BE2C (cell line): ENCODE measurements around the gene RBMS3.
"Not testable (repeated sequence)": the region's sequence is repeated elsewhere in the genome, so short reads cannot be mapped to it uniquely, and the experiment has no call there.

Source experiments
- DNase-seq: peaks from one replicate; pipeline ENCODE4 v3.0.0-alpha.2; 2020
- H3K27me3 ChIP-seq: fragments of 250-450 bp; sonication (Bioruptor Pico); 2 replicates; pipeline ENCODE4 v1.5.1; 2020; ENCODE audit warnings: mild to moderate bottlenecking
- H3K36me3 ChIP-seq: fragments of 250-450 bp; sonication (Bioruptor Pico); 2 replicates; pipeline ENCODE4 v1.5.1; 2020; ENCODE audit warnings: mild to moderate bottlenecking
- H3K4me1 ChIP-seq: fragments of 250-450 bp; sonication (Bioruptor Pico); 2 replicates; pipeline ENCODE4 v1.5.1; 2020
- H3K4me3 ChIP-seq: 2 replicates; pipeline ENCODE4 v1.5.1; 2011; ENCODE audit warnings: low read depth, low read length
- H3K9me3 ChIP-seq: fragments of 250-450 bp; sonication (Bioruptor Pico); 2 replicates; pipeline ENCODE4 v1.5.1; 2020
- TF ChIP-seq, protein P1 (sequence below): IDR thresholded peaks from 2 replicates; pipeline ENCODE4 v1.5.1; 2012; ENCODE audit warnings: mild to moderate bottlenecking, low read depth, low read length

Gene RBMS3

DNA sequence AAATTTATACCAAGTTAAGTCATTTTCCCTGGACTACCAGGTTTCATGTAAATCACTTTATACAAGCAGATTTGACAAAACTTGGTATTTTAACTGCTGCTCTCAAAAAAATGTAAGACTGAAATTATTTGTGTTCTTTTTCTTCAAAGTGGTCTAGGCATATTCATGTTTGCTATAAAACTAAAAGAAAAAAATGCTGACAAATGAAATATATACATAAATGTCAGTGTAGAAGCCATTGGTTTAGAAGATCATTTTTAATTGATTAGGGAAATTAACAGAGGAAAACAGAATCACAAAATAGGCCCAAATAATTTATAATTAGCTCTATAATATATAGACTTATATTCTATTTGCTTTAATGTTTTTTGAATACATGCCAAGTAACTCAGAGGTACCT, 523.2 kb downstream of the RBMS3 start:
- no peak overlapping the region for H3K4me3 ChIP-seq
- DNase-seq, result no peak
- TF ChIP-seq, protein P1, sequence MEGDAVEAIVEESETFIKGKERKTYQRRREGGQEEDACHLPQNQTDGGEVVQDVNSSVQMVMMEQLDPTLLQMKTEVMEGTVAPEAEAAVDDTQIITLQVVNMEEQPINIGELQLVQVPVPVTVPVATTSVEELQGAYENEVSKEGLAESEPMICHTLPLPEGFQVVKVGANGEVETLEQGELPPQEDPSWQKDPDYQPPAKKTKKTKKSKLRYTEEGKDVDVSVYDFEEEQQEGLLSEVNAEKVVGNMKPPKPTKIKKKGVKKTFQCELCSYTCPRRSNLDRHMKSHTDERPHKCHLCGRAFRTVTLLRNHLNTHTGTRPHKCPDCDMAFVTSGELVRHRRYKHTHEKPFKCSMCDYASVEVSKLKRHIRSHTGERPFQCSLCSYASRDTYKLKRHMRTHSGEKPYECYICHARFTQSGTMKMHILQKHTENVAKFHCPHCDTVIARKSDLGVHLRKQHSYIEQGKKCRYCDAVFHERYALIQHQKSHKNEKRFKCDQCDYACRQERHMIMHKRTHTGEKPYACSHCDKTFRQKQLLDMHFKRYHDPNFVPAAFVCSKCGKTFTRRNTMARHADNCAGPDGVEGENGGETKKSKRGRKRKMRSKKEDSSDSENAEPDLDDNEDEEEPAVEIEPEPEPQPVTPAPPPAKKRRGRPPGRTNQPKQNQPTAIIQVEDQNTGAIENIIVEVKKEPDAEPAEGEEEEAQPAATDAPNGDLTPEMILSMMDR, result no peak
- H3K27me3 ChIP-seq, result no peaks in the 10 kb centered on the region
- no peaks in the 10 kb centered on the region for H3K4me1 ChIP-seq
- H3K9me3 ChIP-seq, result no peaks in the 10 kb centered on the region
- no peaks in the 10 kb centered on the region for H3K36me3 ChIP-seq

DNA sequence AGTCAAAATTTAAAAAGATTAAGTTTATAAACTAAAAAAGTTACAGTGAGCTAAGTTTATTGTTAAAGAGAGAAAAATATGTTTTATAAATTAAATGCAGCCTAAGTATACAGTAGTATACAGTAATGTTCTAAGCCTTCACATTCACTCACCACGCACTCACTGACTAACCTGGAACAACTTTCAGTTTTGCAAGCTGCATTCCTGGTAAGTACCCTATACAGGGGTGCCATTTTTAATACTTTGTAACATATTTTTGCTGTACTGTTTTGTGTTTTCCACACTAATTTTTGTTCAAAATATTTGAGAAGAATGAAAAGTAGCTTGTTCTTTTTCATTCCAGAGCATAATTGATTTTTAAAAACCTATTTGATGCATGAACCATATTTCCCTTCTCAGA, 524.9 kb downstream of the RBMS3 start:
- H3K4me3 ChIP-seq, result no peak overlapping the region
- no peaks in the 10 kb centered on the region for H3K9me3 ChIP-seq
- no peak for DNase-seq
- no peaks in the 10 kb centered on the region for H3K27me3 ChIP-seq
- H3K4me1 ChIP-seq, result no peaks in the 10 kb centered on the region
- TF ChIP-seq, protein P1, result no peak
- H3K36me3 ChIP-seq, result no peaks in the 10 kb centered on the region

DNA sequence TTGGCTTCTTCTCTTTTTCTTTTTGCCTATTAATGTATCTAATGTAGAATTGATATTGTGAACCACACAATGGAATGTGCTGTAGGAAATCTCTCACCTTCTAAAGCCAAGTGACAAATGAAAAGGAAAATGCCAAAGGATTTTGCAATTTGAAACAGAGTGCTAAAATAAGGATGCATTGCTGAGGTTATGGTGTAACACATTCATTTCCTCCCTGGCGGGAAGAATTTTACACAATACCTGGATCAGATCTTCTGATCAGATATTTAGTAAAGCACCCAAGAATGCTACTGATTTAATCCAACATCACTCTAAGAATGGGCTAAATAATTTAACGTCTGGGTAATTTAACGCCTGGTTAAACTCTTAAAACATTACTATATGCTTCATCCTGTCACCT, 527.5 kb downstream of the RBMS3 start:
- not testable (repeated sequence) for DNase-seq, H3K9me3 ChIP-seq, H3K36me3 ChIP-seq, H3K27me3 ChIP-seq, H3K4me3 ChIP-seq, H3K4me1 ChIP-seq

DNA sequence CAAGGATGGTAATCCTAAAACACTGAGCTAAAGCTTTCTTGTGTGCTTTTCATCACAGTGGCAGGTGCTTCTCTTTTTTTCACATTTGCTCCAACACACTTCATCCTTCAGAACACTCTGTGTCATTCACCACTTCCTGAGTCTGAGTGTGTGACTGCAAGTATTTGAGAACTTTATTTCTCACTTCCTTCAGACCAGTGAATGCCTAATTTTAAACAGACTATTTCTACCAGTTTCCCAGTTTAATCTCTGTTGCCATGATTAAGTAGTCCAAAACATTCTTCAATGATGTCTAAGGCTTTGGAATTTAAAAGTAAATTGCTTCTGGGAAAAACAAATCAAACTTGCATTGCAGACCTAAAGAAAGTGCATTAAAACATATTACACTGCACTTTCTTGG, 541.2 kb downstream of the RBMS3 start:
- TF ChIP-seq, protein P1, result no peak
- no peak for DNase-seq
- H3K36me3 ChIP-seq, result no peaks in the 10 kb centered on the region

DNA sequence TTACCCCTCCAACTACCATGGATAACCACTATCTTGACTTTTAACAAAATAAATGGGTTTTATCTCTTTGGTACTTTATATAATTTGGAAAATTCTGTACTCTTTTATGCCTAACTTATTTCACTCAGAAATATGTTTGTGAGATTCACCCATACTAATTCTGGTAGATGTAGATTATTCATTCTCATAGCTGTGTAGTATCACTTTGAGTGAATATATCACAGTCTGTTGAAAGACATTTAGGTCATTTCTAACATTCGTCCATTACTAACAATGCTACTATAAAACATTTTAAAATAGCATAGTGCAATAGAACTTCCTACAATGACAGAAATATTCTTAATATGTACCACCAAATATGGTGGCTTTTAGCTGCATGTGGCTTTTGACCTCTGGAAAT, 542.4 kb downstream of the RBMS3 start:
- DNase-seq, result no peak
- TF ChIP-seq, protein P1, result no peak
- Histone ChIP-seq H3K9me3 (no peaks in the 10 kb centered on the region), H3K4me1 (no peaks in the 10 kb centered on the region), H3K36me3 (no peaks in the 10 kb centered on the region), H3K27me3 (no peaks in the 10 kb centered on the region), H3K4me3 (no peak overlapping the region)

More for the DNA sequence above, 541.2 kb downstream of the RBMS3 start:
- Histone ChIP-seq H3K4me1 (no peaks in the 10 kb centered on the region), H3K4me3 (no peak overlapping the region), H3K9me3 (no peaks in the 10 kb centered on the region), H3K27me3 (no peaks in the 10 kb centered on the region)

DNA sequence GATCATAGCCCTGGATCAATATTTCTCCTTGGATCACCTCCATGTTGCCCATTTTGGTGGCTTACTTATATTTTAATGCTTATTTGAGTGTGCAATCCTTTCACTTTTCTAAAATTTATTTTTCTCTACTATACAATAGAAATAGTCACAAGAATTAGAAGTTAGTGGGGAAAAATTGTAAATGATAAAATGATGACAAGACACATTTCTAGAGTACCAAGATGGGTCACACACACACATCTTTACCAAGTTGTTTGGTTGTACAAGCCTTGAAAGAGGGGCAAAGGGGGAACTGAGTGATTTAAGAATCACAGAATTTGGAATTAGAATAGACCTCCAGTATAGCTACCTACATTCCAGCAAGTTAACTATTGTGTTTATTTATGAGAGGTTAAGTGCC, 545.8 kb downstream of the RBMS3 start:
- TF ChIP-seq, protein P1, result no peak
- no peak for DNase-seq
- Histone ChIP-seq H3K4me1 (no peaks in the 10 kb centered on the region), H3K4me3 (no peak overlapping the region), H3K9me3 (no peaks in the 10 kb centered on the region), H3K36me3 (no peaks in the 10 kb centered on the region), H3K27me3 (no peaks in the 10 kb centered on the region)

DNA sequence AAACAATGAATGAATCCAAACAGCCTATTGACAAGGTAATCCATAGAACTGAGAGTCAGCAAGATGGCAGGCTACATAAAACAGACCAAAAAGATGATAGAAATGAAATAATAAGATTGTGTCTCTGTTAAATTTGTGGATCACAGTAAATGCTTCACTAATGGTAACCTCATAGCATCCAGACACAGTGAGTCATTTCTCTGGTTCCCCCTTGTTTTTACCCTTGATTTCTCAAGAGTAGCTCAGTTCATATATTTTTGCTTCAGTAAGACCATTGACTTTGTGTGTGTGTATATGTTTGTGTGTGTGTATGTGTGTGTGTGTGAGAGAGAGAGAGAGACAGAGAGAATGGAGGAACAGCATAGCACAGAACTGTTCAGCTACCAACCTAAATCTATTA, 546.9 kb downstream of the RBMS3 start:
- no peak for DNase-seq
- Histone ChIP-seq H3K36me3 (no peaks in the 10 kb centered on the region), H3K9me3 (no peaks in the 10 kb centered on the region), H3K4me3 (no peak overlapping the region), H3K27me3 (no peaks in the 10 kb centered on the region), H3K4me1 (no peaks in the 10 kb centered on the region)
- TF ChIP-seq, protein P1, result no peak
